H9 (cell line): Measurements from ENCODE around the gene SSR3. TPM values are rescaled to one million over a fixed set of nuclear protein-coding genes. Genes with fewer than 3 reads are reported as not detected.

Experiments used
- DNase-seq: peaks from one replicate; pipeline ENCODE4 v3.0.0-alpha.2; 2017
- H2AFZ ChIP-seq: one replicate; pipeline ENCODE4 v1.6.1; 2013; ENCODE audit warnings: mild to moderate bottlenecking, low read length, control low read depth, moderate library complexity
- H2AK5ac ChIP-seq: 2 replicates; pipeline ENCODE4 v1.6.1; 2013; ENCODE audit warnings: low read length, control low read depth, mixed read lengths; ENCODE audit not compliant: insufficient read length
- H2BK120ac ChIP-seq: one replicate; pipeline ENCODE4 v1.6.1; 2013; ENCODE audit warnings: low read depth, mild to moderate bottlenecking, low read length, control low read depth, inconsistent platforms; ENCODE audit not compliant: poor library complexity, severe bottlenecking
- H2BK12ac ChIP-seq: 2 replicates; pipeline ENCODE4 v1.6.1; 2013; ENCODE audit warnings: low read length, control low read depth, mixed read lengths, low read depth; ENCODE audit not compliant: insufficient read length
- H2BK15ac ChIP-seq: 2 replicates; pipeline ENCODE4 v1.6.1; 2013; ENCODE audit warnings: low read depth, low read length, control low read depth
- H2BK20ac ChIP-seq: one replicate; pipeline ENCODE4 v1.6.1; 2013; ENCODE audit warnings: low read depth, mild to moderate bottlenecking, low read length, control low read depth, inconsistent platforms; ENCODE audit not compliant: poor library complexity, severe bottlenecking
- H2BK5ac ChIP-seq: 2 replicates; pipeline ENCODE4 v1.6.1; 2013; ENCODE audit warnings: low read length, control low read depth, mixed read lengths; ENCODE audit not compliant: insufficient read length
- H3K14ac ChIP-seq: 2 replicates; pipeline ENCODE4 v1.6.1; 2013; ENCODE audit warnings: low read length, control low read depth; ENCODE audit not compliant: insufficient read depth
- H3K18ac ChIP-seq: 2 replicates; pipeline ENCODE4 v1.6.1; 2013; ENCODE audit warnings: low read depth, mild to moderate bottlenecking, mixed read lengths, low read length, control low read depth; ENCODE audit not compliant: insufficient read length
- H3K23ac ChIP-seq: 2 replicates; pipeline ENCODE4 v1.6.1; 2013; ENCODE audit warnings: low read length, control low read depth, mixed read lengths, low read depth; ENCODE audit not compliant: insufficient read length
- H3K23me2 ChIP-seq: 2 replicates; pipeline ENCODE4 v1.6.1; 2013; ENCODE audit warnings: low read depth, mild to moderate bottlenecking, mixed read lengths, low read length, control low read depth; ENCODE audit not compliant: insufficient read length, poor library complexity, severe bottlenecking
- H3K27ac ChIP-seq: 2 replicates; pipeline ENCODE4 v1.5.1; 2013; ENCODE audit warnings: low read length, control low read depth, mixed read lengths, low read depth; ENCODE audit not compliant: insufficient read length
- H3K27me3 ChIP-seq: 2 replicates; pipeline ENCODE4 v1.6.1; 2013; ENCODE audit warnings: low read length, control low read depth, inconsistent platforms; ENCODE audit not compliant: insufficient read depth
- H3K4ac ChIP-seq: 2 replicates; pipeline ENCODE4 v1.6.1; 2013; ENCODE audit warnings: low read depth, mild to moderate bottlenecking, control low read depth, inconsistent platforms, low read length, moderate library complexity
- H3K4me1 ChIP-seq: 2 replicates; pipeline ENCODE4 v1.6.1; 2013; ENCODE audit warnings: low read length, control low read depth, inconsistent platforms; ENCODE audit not compliant: insufficient read depth
- H3K4me2 ChIP-seq: 2 replicates; pipeline ENCODE4 v1.6.1; 2013; ENCODE audit warnings: low read length, control low read depth, mixed read lengths; ENCODE audit not compliant: insufficient read length, insufficient read depth
- H3K56ac ChIP-seq: 2 replicates; pipeline ENCODE4 v1.6.1; 2013; ENCODE audit warnings: low read depth, mild to moderate bottlenecking, mixed read lengths, low read length, control low read depth; ENCODE audit not compliant: insufficient read length
- H3K79me1 ChIP-seq: 2 replicates; pipeline ENCODE4 v1.6.1; 2013; ENCODE audit warnings: low read depth, mild to moderate bottlenecking, moderate library complexity, low read length, control low read depth, inconsistent platforms; ENCODE audit not compliant: insufficient read depth, poor library complexity, severe bottlenecking
- H3K79me2 ChIP-seq: 2 replicates; pipeline ENCODE4 v1.6.1; 2013; ENCODE audit warnings: low read length, control low read depth, inconsistent platforms; ENCODE audit not compliant: insufficient read depth
- H3K9ac ChIP-seq: 2 replicates; pipeline ENCODE4 v1.6.1; 2013; ENCODE audit warnings: low read length, control low read depth, mixed read lengths; ENCODE audit not compliant: insufficient read length; ENCODE audit errors: extremely low read depth
- H3K9me3 ChIP-seq: one replicate; pipeline ENCODE4 v1.6.1; 2013; ENCODE audit warnings: low read depth, low read length, inconsistent platforms; ENCODE audit not compliant: control insufficient read depth
- H3T11ph ChIP-seq: one replicate; pipeline ENCODE4 v1.6.1; 2013; ENCODE audit warnings: mild to moderate bottlenecking, low read length, control low read depth, inconsistent platforms
- H4K20me1 ChIP-seq: one replicate; pipeline ENCODE4 v1.6.1; 2013; ENCODE audit not compliant: control insufficient read depth, insufficient read length, insufficient read depth
- H4K5ac ChIP-seq: 2 replicates; pipeline ENCODE4 v1.6.1; 2013; ENCODE audit warnings: low read depth, mild to moderate bottlenecking, mixed read lengths, low read length, control low read depth; ENCODE audit not compliant: insufficient read length
- H4K8ac ChIP-seq: replicated peaks from 2 replicates; pipeline ENCODE4 v1.6.1; 2013; ENCODE audit warnings: low read length, control low read depth, mixed read lengths, low read depth; ENCODE audit not compliant: insufficient read length
- H4K91ac ChIP-seq: 2 replicates; pipeline ENCODE4 v1.6.1; 2013; ENCODE audit warnings: low read depth, mild to moderate bottlenecking, moderate library complexity, mixed read lengths, low read length, control low read depth; ENCODE audit not compliant: insufficient read length
- H3K27ac Mint-ChIP-seq, 3 experiments: 2 replicates in 2 of 3; 3 replicates in 1 of 3; pipeline ENCODE4 v1.8.0; 2020 to 2021; ENCODE audit warnings: mixed read lengths in 3 of 3, mild to moderate bottlenecking in 1 of 3, moderate library complexity in 1 of 3
- H3K27me3 Mint-ChIP-seq: 2 replicates; pipeline ENCODE4 v1.8.0; 2021; ENCODE audit warnings: low read depth, mild to moderate bottlenecking, moderate library complexity, mixed read lengths
- H3K36me3 Mint-ChIP-seq, 3 experiments: 2 replicates in 2 of 3; 3 replicates in 1 of 3; pipeline ENCODE4 v1.8.0; 2020 to 2021; ENCODE audit warnings: low read depth in 3 of 3, mixed read lengths in 3 of 3; ENCODE audit not compliant: insufficient read depth in 1 of 3
- H3K4me1 Mint-ChIP-seq, 2 experiments: 2 replicates each; pipeline ENCODE4 v1.8.0; 2020; ENCODE audit warnings: mixed read lengths in 2 of 2
- H3K4me3 Mint-ChIP-seq, 2 experiments: 2 replicates in 1 of 2; 3 replicates in 1 of 2; pipeline ENCODE4 v1.8.0; 2020 to 2021; ENCODE audit warnings: mild to moderate bottlenecking in 2 of 2, mixed read lengths in 2 of 2, moderate library complexity in 1 of 2
- H3K9me3 Mint-ChIP-seq, 2 experiments: 2 replicates in 1 of 2; 3 replicates in 1 of 2; pipeline ENCODE4 v1.8.0; 2020; ENCODE audit warnings: mild to moderate bottlenecking in 2 of 2, mixed read lengths in 2 of 2, moderate library complexity in 1 of 2
- CTCF ChIP-seq: fragments of 200-600 bp; sonication (generic); conservative IDR thresholded peaks from 3 replicates; pipeline ENCODE4 v1.8.0; 2021; ENCODE audit warnings: antibody characterized with exemption, mild to moderate bottlenecking
- WGBS: extraction: QIAGEN DNeasy Blood & Tissue Kit; methylation state at CpG from one replicate; pipeline ENCODE4 v1.1.7; 2013; ENCODE audit warnings: missing lambda C conversion rate, low lambda C conversion rate, mixed read lengths; ENCODE audit not compliant: insufficient read length; ENCODE audit errors: extremely low coverage; 5-methylcytosine and 5-hydroxymethylcytosine counted together
- total RNA-seq: library from RNA; stranded (reverse); gene quantifications from 2 replicates; pipeline ENCODE4 v1.2.1, GENCODE V29; 2021

SSR3 gene
- total RNA-seq, 1 experiment from 2014 or later = 177 TPM

GRCh38 chr3:156576051-156576450 lies 21.1 kb upstream of the SSR3 start:
- Histone ChIP-seq H3K14ac (no peak overlapping the region), H2BK15ac (no peak overlapping the region), H4K5ac (no peak overlapping the region), H3K23ac (no peak overlapping the region), H3T11ph (no peak overlapping the region), H3K4me1 (no peaks in the 10 kb centered on the region; the same call in 1 of the 2 replicates), H3K56ac (no peak overlapping the region), H2AK5ac (no peak overlapping the region), H3K9ac (no peak overlapping the region), H3K79me1 (no peaks in the 10 kb centered on the region), H3K9me3 (no peaks in the 10 kb centered on the region), H2BK5ac (no peak overlapping the region), H3K23me2 (no peaks in the 10 kb centered on the region), H3K4ac (no peak overlapping the region), H3K79me2 (no peaks in the 10 kb centered on the region), H2BK12ac (no peak overlapping the region), H2BK120ac (no peak overlapping the region), H2BK20ac (no peak overlapping the region), H3K27me3 (no peaks in the 10 kb centered on the region), H3K18ac (no peak overlapping the region), H2AFZ (no peak overlapping the region), H3K27ac (no peak overlapping the region), H4K20me1 (no peaks in the 10 kb centered on the region), H4K8ac (no peak overlapping the region), H3K4me2 (no peak overlapping the region), H4K91ac (no peak overlapping the region)
- Mint-ChIP-seq H3K27ac (no peak overlapping the region), H3K27me3 (no peaks in the 10 kb centered on the region; the same call in 1 of the 2 replicates), H3K9me3 (no peaks in the 10 kb centered on the region), H3K36me3 (no peaks in the 10 kb centered on the region), H3K4me3 (no peak overlapping the region), H3K4me1 (peaks cover 7 to 8% of the 10 kb centered on the region in 2 experiments)
- no peak for TF ChIP-seq CTCF
- DNase-seq = no peak
- WGBS = no CpG with 5 or more reads among the region's 2 CpGs
